GM20000 (cell line): ENCODE results near the gene NFIX.

Experiments used
- DNase-seq: peaks from one replicate; pipeline ENCODE4 v3.0.0; 2012; ENCODE audit warnings: low spot score
- CTCF ChIP-seq: IDR thresholded peaks from 2 replicates; pipeline ENCODE4 v1.5.1; 2012; ENCODE audit warnings: mild to moderate bottlenecking, control low read depth; ENCODE audit errors: extremely low read depth, missing control alignments

The NFIX gene

DNA sequence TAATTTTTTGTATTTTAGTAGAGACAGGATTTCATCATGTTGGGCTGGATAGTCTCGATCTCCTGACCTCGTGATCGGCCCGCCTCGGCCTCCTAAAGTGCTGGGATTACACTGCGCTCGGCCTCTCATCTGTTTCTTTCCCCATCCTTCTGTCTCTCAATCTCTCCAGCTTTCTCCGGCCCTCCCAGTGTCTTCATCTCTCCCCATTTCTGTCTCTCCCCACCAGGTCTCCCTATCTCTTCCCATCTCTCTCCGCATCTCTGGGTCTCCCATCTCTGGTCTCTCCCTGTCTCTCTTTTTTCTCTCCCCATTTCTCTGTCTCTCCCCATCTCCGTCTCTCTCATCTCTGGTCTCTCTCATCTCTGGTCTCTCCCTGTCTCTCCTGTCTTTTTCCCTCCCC, 12.2 kb upstream of the NFIX start:
- DNase-seq = no peak

GRCh38 chr19:12983542-12984142, 11.6 kb upstream of the NFIX start:
- peak; percentile 93 for DNase-seq
- TF ChIP-seq CTCF = peak; percentile 78

More for the DNA sequence above, 12.2 kb upstream of the NFIX start:
- TF ChIP-seq CTCF = no peak

GRCh38 chr19:12984143-12984627, 11.1 kb upstream of the NFIX start:
- no peak for TF ChIP-seq CTCF
- DNase-seq = no peak

GRCh38 chr19:12984683-12985048, 10.6 kb upstream of the NFIX start:
- no peak for DNase-seq
- TF ChIP-seq CTCF = no peak

- no peak for TF ChIP-seq CTCF
- DNase-seq = no peak
These were observed 10.1 kb upstream of the NFIX start for GRCh38 chr19:12985049-12985776.

DNA sequence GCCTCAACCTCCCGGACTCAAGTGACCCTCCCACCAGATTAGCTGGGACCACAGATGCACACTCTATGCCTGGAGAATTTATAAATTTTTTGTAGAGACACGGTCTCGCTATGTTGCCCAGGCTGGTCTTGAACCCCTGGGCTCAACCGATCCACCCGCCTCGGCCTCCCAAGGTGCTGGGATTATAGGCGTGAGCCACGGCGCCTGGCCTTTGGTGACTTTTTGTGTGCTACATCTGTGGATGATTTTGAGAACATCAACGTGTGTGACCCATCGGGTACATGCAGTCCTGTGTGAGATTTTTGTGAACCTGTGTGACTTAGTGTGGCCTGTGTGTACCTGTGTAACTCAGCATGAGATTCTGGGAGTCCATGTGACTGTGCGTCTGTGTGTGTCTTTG, 8.5 kb upstream of the NFIX start:
- no peak for DNase-seq
- no peak for TF ChIP-seq CTCF

DNA sequence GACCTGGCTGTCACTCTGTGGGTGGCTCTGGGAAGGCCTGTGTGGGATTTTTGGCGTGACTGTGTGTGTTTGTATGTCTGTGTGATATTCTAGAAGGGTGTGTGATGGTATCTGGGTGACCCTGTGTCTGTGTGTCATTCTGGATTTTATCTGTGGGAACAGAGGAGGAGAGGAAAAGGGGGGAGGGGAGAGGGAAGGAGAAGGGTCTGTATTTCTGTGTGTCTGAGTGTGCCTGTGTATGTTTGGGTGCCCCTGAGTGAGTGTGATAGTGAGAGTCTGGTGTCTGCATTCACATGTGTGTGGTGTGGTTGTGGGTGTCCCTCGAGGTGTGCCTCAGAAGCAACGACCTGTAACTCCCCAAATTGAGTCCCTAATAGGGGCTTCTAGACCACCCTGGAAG, 8.1 kb upstream of the NFIX start:
- no peak for DNase-seq
- TF ChIP-seq CTCF = no peak
